H1 (cell line): ENCODE data around the gene YARS2. TPM values are rescaled to one million over a fixed set of nuclear protein-coding genes. Genes with fewer than 3 reads are reported as not detected.

Source experiments
- CHD7 ChIP-seq: fragments of 300-600 bp; sonication (generic); IDR thresholded peaks from 2 replicates; pipeline ENCODE4 v1.7.1; 2012; ENCODE audit warnings: low read length, moderate library complexity, mild to moderate bottlenecking, inconsistent platforms; ENCODE audit not compliant: insufficient replicate concordance
- polyA plus RNA-seq, 7 experiments: library from polyadenylated mRNA; depleted of rRNA in 3 of 7; stranded (reverse) in 5 of 7; unstranded in 2 of 7; fragments of >200 nt in 5 of 7; fragments of 200-250 nt in 2 of 7; gene quantifications; 1 replicate in 5 of 7; 2 replicates in 1 of 7; 4 replicates in 1 of 7; pipeline versions ENCODE4 v1.2.1 to v1.2.3, GENCODE V29; 2011 to 2013; ENCODE audit warnings: missing spikeins in 2 of 7, mixed read lengths in 2 of 7
- total RNA-seq: library from RNA; stranded (reverse); fragmentation: NEBNext Ultra II Directional; extraction: Animal tissue kit (Norgen Biotek cat#: 25700); gene quantifications from 2 replicates; pipeline ENCODE4 v1.2.1, GENCODE V29; 2021

The YARS2 gene
- total and polyA plus RNA-seq, 2 of the 8 experiments (the other 6 are each of a cell fraction or from before 2014, with no cell fraction given) = 29.9 to 41.4 TPM

DNA sequence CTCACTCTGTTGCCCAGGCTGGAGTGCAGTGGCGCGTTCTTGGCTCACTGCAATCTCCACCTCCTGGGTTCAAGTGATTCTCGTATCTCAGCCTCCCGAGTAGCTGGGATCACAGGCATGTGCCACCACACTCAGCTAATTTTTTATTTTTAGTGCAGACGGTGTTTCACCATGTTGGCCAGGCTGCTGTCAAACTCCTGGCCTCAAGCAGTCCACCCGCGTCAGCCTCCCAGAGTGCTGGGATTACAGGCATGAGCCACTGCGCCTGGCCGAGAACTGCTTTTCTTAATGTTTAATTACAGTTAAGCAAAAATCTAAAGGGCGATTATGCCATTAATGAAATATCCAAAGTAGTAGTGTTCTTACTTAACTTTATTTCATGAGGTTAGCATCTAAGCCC, 13.6 kb downstream of the YARS2 start (continued):
- TF ChIP-seq CHD7 = no peak
